ENCODE data around the gene TTC33.
"Not testable (repeated sequence)": the region's sequence is repeated elsewhere in the genome, so short reads cannot be mapped to it uniquely, and the experiment has no call there.

Gene TTC33

GRCh38 chr5:40606077-40606765, 149.5 kb downstream of the TTC33 start:
- peaks cover 12% of the 10 kb centered on the region for H3K4me1 ChIP-seq (ENCODE audit: control insufficient read depth, insufficient read depth, low read length, poor library complexity, severe bottlenecking)
- DNase-seq: no peak
- no peaks in the 10 kb centered on the region for H3K27me3 ChIP-seq (replicated peaks; ENCODE audit: control insufficient read depth, insufficient read depth, low read length, poor library complexity, severe bottlenecking)
- H3K9me3 ChIP-seq (ENCODE audit: control insufficient read depth, low read length): no peaks in the 10 kb centered on the region
- no peak overlapping the region for H3K4me3 ChIP-seq (ENCODE audit: insufficient read depth, low read depth, low read length, poor library complexity, severe bottlenecking)
- H3K27ac ChIP-seq (ENCODE audit: insufficient read depth, low read length, poor library complexity, severe bottlenecking): no peak overlapping the region
- no peaks in the 10 kb centered on the region for H3K36me3 ChIP-seq (ENCODE audit: control insufficient read depth, insufficient read depth, low read length)

- Histone ChIP-seq H3K27me3 (replicated peaks; ENCODE audit: control insufficient read depth, insufficient read depth, low read length, poor library complexity, severe bottlenecking) (no peaks in the 10 kb centered on the region), H3K9me3 (ENCODE audit: control insufficient read depth, low read length) (no peaks in the 10 kb centered on the region), H3K4me1 (ENCODE audit: control insufficient read depth, insufficient read depth, low read length, poor library complexity, severe bottlenecking) (peaks cover 12% of the 10 kb centered on the region), H3K4me3 (ENCODE audit: insufficient read depth, low read depth, low read length, poor library complexity, severe bottlenecking) (no peak overlapping the region), H3K27ac (ENCODE audit: insufficient read depth, low read length, poor library complexity, severe bottlenecking) (no peak overlapping the region), H3K36me3 (ENCODE audit: control insufficient read depth, insufficient read depth, low read length) (no peaks in the 10 kb centered on the region)
- no peak for DNase-seq
Observed at GRCh38 chr5:40605295-40605958, 150.3 kb downstream of the TTC33 start.

GRCh38 chr5:40603378-40603777, 152.4 kb downstream of the TTC33 start:
- DNase-seq: no peak
- no peaks in the 10 kb centered on the region for H3K36me3 ChIP-seq (ENCODE audit: control insufficient read depth, insufficient read depth, low read length)
- H3K4me1 ChIP-seq (ENCODE audit: control insufficient read depth, insufficient read depth, low read length, poor library complexity, severe bottlenecking): peaks cover 12% of the 10 kb centered on the region
- no peak overlapping the region for H3K27ac ChIP-seq (ENCODE audit: insufficient read depth, low read length, poor library complexity, severe bottlenecking)
- no peaks in the 10 kb centered on the region for H3K9me3 ChIP-seq (ENCODE audit: control insufficient read depth, low read length)
- H3K27me3 ChIP-seq (replicated peaks; ENCODE audit: control insufficient read depth, insufficient read depth, low read length, poor library complexity, severe bottlenecking): no peaks in the 10 kb centered on the region
- no peak overlapping the region for H3K4me3 ChIP-seq (ENCODE audit: insufficient read depth, low read depth, low read length, poor library complexity, severe bottlenecking)

- Histone ChIP-seq H3K9me3 (ENCODE audit: control insufficient read depth, low read length) (no peaks in the 10 kb centered on the region), H3K36me3 (ENCODE audit: control insufficient read depth, insufficient read depth, low read length) (no peaks in the 10 kb centered on the region), H3K4me3 (ENCODE audit: insufficient read depth, low read depth, low read length, poor library complexity, severe bottlenecking) (no peak overlapping the region), H3K27ac (ENCODE audit: insufficient read depth, low read length, poor library complexity, severe bottlenecking) (no peak overlapping the region), H3K4me1 (ENCODE audit: control insufficient read depth, insufficient read depth, low read length, poor library complexity, severe bottlenecking) (peaks cover 7% of the 10 kb centered on the region), H3K27me3 (replicated peaks; ENCODE audit: control insufficient read depth, insufficient read depth, low read length, poor library complexity, severe bottlenecking) (no peaks in the 10 kb centered on the region)
- DNase-seq: no peak
Observed at GRCh38 chr5:40601198-40601868, 154.4 kb downstream of the TTC33 start.

DNA sequence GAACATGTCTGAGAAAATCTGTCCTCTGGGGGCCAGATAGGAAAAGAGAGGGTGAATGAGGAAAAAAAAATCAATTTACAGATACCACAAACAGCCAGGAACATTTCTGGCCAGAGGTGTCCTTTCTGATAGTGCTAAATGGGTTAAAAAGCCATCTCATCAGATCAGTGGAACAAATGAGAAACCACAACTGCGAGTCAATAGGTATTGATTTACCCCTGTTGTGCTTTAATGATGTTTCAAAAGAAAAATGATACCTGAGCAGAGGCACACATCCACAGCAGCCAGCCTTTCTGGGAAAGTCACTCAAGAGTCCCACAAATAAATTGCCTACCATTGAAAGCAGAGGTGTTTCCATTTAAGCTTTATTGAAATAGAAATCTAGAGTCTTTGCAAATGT, 155.4 kb downstream of the TTC33 start:
- Histone ChIP-seq H3K4me1 (ENCODE audit: control insufficient read depth, insufficient read depth, low read length, poor library complexity, severe bottlenecking) (peaks cover 5% of the 10 kb centered on the region), H3K4me3 (ENCODE audit: insufficient read depth, low read depth, low read length, poor library complexity, severe bottlenecking) (no peak overlapping the region), H3K27me3 (replicated peaks; ENCODE audit: control insufficient read depth, insufficient read depth, low read length, poor library complexity, severe bottlenecking) (no peaks in the 10 kb centered on the region), H3K9me3 (ENCODE audit: control insufficient read depth, low read length) (no peaks in the 10 kb centered on the region), H3K36me3 (ENCODE audit: control insufficient read depth, insufficient read depth, low read length) (no peaks in the 10 kb centered on the region), H3K27ac (ENCODE audit: insufficient read depth, low read length, poor library complexity, severe bottlenecking) (no peak overlapping the region)
- DNase-seq: no peak

GRCh38 chr5:40599676-40600075, 156.1 kb downstream of the TTC33 start:
- H3K27me3 ChIP-seq (replicated peaks; ENCODE audit: control insufficient read depth, insufficient read depth, low read length, poor library complexity, severe bottlenecking): no peaks in the 10 kb centered on the region
- no peaks in the 10 kb centered on the region for H3K9me3 ChIP-seq (ENCODE audit: control insufficient read depth, low read length)
- no peaks in the 10 kb centered on the region for H3K4me1 ChIP-seq (ENCODE audit: control insufficient read depth, insufficient read depth, low read length, poor library complexity, severe bottlenecking)
- no peak for DNase-seq
- no peak overlapping the region for H3K27ac ChIP-seq (ENCODE audit: insufficient read depth, low read length, poor library complexity, severe bottlenecking)
- no peaks in the 10 kb centered on the region for H3K36me3 ChIP-seq (ENCODE audit: control insufficient read depth, insufficient read depth, low read length)
- H3K4me3 ChIP-seq (ENCODE audit: insufficient read depth, low read depth, low read length, poor library complexity, severe bottlenecking): no peak overlapping the region

- no peak for DNase-seq
- Histone ChIP-seq H3K27me3 (replicated peaks; ENCODE audit: control insufficient read depth, insufficient read depth, low read length, poor library complexity, severe bottlenecking) (no peaks in the 10 kb centered on the region), H3K9me3 (ENCODE audit: control insufficient read depth, low read length) (no peaks in the 10 kb centered on the region), H3K4me3 (ENCODE audit: insufficient read depth, low read depth, low read length, poor library complexity, severe bottlenecking) (no peak overlapping the region), H3K27ac (ENCODE audit: insufficient read depth, low read length, poor library complexity, severe bottlenecking) (no peak overlapping the region), H3K36me3 (ENCODE audit: control insufficient read depth, insufficient read depth, low read length) (no peaks in the 10 kb centered on the region), H3K4me1 (ENCODE audit: control insufficient read depth, insufficient read depth, low read length, poor library complexity, severe bottlenecking) (peaks cover 6% of the 10 kb centered on the region)
Observed at GRCh38 chr5:40594811-40595210, 160.9 kb downstream of the TTC33 start.

DNA sequence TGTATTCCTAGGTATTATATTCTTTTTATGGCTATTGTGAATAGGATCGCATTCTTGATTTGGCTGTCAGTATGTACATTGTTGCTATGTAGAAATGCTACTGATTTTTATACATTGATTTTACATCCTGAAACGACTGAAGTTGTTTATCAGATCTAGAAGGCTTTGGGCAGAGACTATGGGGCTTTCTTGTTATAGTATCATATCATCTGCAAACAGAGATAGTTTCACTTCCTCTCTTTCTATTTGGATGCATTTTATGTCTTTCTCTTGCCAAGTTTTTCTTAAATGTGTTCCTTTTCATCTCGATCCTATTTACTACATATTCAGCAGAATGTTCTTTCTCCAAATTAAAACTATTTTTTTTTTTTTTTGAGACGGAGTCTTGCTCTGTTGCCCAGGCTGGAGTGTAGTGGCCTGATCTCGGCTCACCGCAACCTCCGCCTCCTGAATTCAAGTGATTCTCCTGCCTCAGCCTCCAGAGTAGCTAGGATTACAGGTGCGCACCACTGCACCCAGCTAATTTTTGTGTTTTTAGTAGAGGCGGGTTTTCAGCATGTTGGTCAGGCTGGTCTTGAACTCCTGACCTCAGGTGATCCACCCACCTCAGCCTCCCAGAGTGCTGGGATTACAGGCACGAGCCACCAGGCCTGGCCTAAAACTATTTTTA, 163.9 kb downstream of the TTC33 start:
- DNase-seq; H3K36me3 ChIP-seq (ENCODE audit: control insufficient read depth, insufficient read depth, low read length); H3K27me3 ChIP-seq (replicated peaks; ENCODE audit: control insufficient read depth, insufficient read depth, low read length, poor library complexity, severe bottlenecking); H3K4me3 ChIP-seq (ENCODE audit: insufficient read depth, low read depth, low read length, poor library complexity, severe bottlenecking); H3K4me1 ChIP-seq (ENCODE audit: control insufficient read depth, insufficient read depth, low read length, poor library complexity, severe bottlenecking); H3K27ac ChIP-seq (ENCODE audit: insufficient read depth, low read length, poor library complexity, severe bottlenecking); H3K9me3 ChIP-seq (ENCODE audit: control insufficient read depth, low read length): not testable (repeated sequence)

GRCh38 chr5:40587376-40587775, 168.4 kb downstream of the TTC33 start:
- no peak for DNase-seq

More at GRCh38 chr5:40587376-40587775, 168.4 kb downstream of the TTC33 start:
- H3K27me3 ChIP-seq (replicated peaks; ENCODE audit: control insufficient read depth, insufficient read depth, low read length, poor library complexity, severe bottlenecking): no peaks in the 10 kb centered on the region
- H3K36me3 ChIP-seq (ENCODE audit: control insufficient read depth, insufficient read depth, low read length): no peaks in the 10 kb centered on the region
- H3K4me1 ChIP-seq (ENCODE audit: control insufficient read depth, insufficient read depth, low read length, poor library complexity, severe bottlenecking): peaks cover 6% of the 10 kb centered on the region
- no peak overlapping the region for H3K4me3 ChIP-seq (ENCODE audit: insufficient read depth, low read depth, low read length, poor library complexity, severe bottlenecking)
- no peak overlapping the region for H3K27ac ChIP-seq (ENCODE audit: insufficient read depth, low read length, poor library complexity, severe bottlenecking)
- no peaks in the 10 kb centered on the region for H3K9me3 ChIP-seq (ENCODE audit: control insufficient read depth, low read length)
